GM06990 (cell line): ENCODE measurements around the gene SLC12A5.

Source experiments
- DNase-seq: peaks from one replicate; pipeline ENCODE4 v3.0.0-alpha.2; 2011; ENCODE audit not compliant: insufficient read length; ENCODE audit errors: extremely low read depth
- H3K27me3 ChIP-seq: replicated peaks from 2 replicates; pipeline ENCODE4 v1.6.0; 2011; ENCODE audit warnings: low read length; ENCODE audit not compliant: control insufficient read depth, insufficient read depth
- H3K36me3 ChIP-seq: 2 replicates; pipeline ENCODE4 v1.5.1; 2011; ENCODE audit warnings: low read length; ENCODE audit not compliant: control insufficient read depth, insufficient read depth
- H3K4me3 ChIP-seq: replicated peaks from 2 replicates; pipeline ENCODE4 v1.5.1; 2011; ENCODE audit warnings: low read depth, mild to moderate bottlenecking, control low read depth, low read length
- TF ChIP-seq, protein P1 (sequence below): IDR thresholded peaks from 2 replicates; pipeline ENCODE4 v1.5.1; 2011; ENCODE audit warnings: low read length, control low read depth, mild to moderate bottlenecking, inconsistent platforms; ENCODE audit not compliant: insufficient read depth, poor library complexity, severe bottlenecking

SLC12A5 gene

DNA sequence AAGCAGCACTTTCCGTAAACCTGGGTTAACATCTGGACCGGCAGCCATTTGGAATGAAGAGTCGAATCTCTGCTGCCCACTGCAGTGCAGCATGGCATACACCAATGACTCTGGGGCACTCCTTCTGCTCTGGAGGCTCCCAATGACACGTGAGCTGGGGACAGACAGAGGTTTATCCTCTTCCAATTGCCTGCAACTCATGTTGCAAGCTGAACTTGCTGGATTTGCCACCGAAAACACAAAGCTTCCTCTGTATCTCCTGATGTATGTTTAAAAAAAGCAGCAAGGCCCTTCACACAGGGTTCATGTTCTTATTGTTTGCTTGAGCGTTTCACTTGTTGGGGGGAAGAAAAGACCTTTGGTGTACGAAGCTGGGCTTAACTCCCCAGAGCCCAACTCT, 49.9 kb downstream of the SLC12A5 start:
- DNase-seq = no peak
- no peak overlapping the region for H3K4me3 ChIP-seq
- TF ChIP-seq, protein P1, sequence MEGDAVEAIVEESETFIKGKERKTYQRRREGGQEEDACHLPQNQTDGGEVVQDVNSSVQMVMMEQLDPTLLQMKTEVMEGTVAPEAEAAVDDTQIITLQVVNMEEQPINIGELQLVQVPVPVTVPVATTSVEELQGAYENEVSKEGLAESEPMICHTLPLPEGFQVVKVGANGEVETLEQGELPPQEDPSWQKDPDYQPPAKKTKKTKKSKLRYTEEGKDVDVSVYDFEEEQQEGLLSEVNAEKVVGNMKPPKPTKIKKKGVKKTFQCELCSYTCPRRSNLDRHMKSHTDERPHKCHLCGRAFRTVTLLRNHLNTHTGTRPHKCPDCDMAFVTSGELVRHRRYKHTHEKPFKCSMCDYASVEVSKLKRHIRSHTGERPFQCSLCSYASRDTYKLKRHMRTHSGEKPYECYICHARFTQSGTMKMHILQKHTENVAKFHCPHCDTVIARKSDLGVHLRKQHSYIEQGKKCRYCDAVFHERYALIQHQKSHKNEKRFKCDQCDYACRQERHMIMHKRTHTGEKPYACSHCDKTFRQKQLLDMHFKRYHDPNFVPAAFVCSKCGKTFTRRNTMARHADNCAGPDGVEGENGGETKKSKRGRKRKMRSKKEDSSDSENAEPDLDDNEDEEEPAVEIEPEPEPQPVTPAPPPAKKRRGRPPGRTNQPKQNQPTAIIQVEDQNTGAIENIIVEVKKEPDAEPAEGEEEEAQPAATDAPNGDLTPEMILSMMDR = no peak
- peaks cover 4% of the 10 kb centered on the region for H3K36me3 ChIP-seq
- no peaks in the 10 kb centered on the region for H3K27me3 ChIP-seq

DNA sequence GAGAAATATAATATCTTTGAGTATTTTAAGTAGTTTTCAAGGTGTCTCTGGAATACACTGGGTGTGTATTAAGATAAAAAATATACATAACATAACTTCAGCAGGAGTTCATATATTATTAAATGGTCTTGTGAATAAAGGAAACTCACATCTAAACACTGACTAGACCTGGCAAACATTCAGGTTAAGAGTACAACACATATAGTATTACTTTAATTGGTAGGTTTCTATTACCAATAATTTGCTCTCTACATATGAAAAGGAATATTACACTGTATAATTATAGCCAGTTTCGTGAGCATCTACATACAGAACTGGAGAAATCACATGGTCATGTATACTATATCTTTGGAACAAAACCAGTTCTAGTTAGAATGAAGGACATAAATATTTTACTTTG, 52.1 kb downstream of the SLC12A5 start:
- no peak for DNase-seq
- Histone ChIP-seq H3K27me3 (no peaks in the 10 kb centered on the region), H3K36me3 (peaks cover 3% of the 10 kb centered on the region), H3K4me3 (no peak overlapping the region)
- TF ChIP-seq, protein P1 = no peak

DNA sequence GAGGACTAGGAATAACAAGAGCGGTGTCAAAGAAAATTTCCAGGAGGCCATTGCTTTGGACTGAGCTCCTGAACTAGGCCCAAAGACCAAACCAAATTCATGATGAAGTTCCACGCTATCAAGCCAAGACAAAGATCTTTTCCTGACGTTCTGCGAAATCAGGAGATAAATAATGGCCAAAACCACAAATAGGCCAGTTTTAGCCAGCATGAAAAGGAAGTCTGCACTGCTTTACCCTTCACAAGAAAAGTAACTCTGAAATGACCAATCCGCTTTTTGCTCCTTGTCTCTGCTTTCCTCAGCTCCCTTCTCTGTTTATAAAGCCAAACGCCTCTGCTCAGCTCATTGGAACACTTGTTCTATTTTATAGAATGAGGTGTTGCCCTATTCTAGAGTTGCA, 54.1 kb downstream of the SLC12A5 start:
- TF ChIP-seq, protein P1 = no peak
- no peaks in the 10 kb centered on the region for H3K27me3 ChIP-seq
- H3K4me3 ChIP-seq = no peak overlapping the region
- peaks cover 3% of the 10 kb centered on the region; the same call in 1 of the 2 replicates for H3K36me3 ChIP-seq
- no peak for DNase-seq

DNA sequence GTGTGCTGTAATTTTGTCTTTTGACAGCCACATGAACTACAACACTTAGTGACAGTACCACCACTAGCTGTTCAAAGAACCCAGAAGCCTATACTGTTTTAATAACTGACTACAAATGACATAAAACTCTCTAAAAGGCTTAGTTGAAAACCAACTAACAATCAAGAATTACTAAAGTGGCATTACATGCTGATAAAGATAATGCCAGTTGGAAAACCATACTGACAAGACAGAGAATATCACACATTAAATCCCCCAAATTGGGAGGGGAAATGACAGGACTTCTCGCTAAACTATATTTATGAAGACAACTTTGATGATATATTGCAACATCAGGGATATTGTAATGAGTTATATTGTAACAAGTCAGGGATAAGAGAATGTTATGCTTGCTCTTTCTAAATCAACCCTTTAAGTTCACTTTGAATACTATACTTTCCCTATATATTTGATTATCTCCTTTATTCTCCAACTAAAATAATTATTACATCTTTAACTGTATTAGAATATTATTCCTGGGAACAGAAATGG, 54.6 kb downstream of the SLC12A5 start:
- TF ChIP-seq, protein P1 = no peak
- Histone ChIP-seq H3K4me3 (no peak overlapping the region), H3K27me3 (no peaks in the 10 kb centered on the region), H3K36me3 (peaks cover 3% of the 10 kb centered on the region; the same call in 1 of the 2 replicates)
- DNase-seq = no peak

DNA sequence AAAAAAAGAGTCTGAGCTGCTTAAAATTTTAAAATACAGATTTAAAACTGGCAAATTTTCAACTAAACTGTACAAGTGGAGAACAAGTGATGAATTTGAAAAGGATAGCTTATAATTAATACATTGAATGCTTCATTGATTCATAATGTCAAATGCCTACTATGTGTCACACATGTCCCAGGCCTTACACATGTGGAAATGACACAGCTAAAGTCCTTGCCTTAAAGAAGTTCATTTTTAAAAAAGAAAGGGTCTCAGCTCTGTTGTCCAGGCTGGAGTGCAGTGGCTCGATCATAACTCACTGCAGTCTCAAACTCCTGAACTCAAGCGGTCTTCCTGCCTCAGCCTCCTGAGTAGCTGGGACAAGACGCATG, 55.8 kb downstream of the SLC12A5 start:
- no peaks in the 10 kb centered on the region for H3K27me3 ChIP-seq
- TF ChIP-seq, protein P1 = no peak
- H3K36me3 ChIP-seq = no peaks in the 10 kb centered on the region

More for the DNA sequence above, 55.8 kb downstream of the SLC12A5 start:
- no peak overlapping the region for H3K4me3 ChIP-seq
- DNase-seq = no peak
